ENCODE measurements around the gene CILP.
A peak's percentile ranks its signal among the peaks of the same experiment; 100 is the strongest.
"Not testable (repeated sequence)": the region's sequence is repeated elsewhere in the genome, so short reads cannot be mapped to it uniquely, and the experiment has no call there.

Gene CILP

DNA sequence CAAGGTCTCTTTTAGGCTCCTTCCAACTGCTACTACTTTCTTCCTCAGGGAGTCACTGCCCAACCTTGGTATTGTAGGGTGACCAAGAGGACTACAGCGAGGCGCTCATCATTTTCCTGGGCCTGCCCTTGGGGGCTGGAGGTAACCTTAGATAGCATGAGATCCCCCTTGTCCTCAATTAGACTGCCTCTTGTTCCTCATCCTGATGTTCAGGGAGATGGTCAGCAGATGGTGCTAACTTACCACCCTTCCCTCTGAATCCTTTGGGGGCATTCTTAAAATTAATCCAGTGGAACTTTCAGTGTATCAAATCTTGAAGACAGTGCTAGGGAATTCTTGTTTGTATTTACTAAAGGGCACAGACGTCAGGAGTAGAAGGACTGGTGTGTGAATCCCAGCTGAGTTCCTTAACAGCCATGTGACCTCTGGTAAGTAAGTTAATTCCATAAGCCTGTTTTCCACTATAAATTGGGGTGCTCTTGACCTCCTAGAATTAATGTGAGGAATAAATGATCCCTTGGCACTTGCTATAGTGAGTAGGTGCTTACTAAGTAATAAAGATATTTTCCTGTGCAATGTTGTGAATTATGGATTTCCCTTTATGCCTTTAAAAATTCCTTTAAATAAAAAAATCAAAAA lies 22.1 kb downstream of the CILP start:
- no peak for DNase-seq

GRCh38 chr15:65188472-65188871 lies 22.8 kb downstream of the CILP start:
- not testable (repeated sequence) for DNase-seq

DNA sequence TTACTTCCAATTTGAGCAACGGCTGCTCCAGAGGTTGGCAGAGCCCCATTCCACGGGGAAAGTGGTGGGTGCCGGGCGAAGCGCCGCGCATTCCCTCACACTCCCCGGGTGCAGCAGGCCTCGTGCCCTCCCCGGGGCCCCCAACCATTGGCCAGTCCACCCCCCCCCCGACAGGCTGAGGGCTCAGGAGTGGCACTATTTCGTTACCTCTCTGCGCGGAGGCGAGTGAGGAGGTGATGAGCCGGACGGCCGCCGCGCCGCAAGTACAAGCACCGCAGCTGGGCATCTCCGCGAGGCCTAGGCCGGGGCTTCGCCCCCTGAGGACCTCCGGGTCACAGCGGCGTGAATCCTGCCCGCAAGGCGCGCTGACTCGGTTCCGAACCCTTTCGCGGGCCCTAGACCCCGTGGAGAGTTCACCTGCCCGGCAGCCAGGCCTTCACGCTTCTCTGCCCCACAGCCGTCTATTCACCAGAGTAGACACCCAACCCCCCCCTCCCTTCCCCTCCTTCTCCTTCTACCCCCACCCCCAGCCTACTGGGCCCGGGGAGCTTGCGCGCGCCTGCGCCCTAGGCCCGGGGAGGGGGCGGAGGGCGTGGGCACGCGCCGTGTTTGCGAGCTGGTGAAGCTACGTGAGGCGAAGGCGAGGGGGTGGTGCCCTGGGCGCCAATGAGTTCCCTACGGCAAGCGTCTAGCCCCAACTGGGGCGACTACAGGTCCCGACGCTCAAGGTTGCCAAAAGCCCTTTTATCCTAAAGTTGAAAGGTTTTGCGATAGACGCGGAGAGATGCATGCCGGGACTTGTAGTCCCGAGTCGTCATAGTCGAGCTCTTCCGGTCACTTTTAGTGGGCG lies 26.2 kb downstream of the CILP start, which contains the start of gene CLPX:
CLPX (minus strand) TSS at position 475 of the 850 bp plus-strand sequence; CDS start at position 286, 189 bp downstream.
- peak; percentile 77 for DNase-seq

GRCh38 chr15:65184305-65184867 lies 26.9 kb downstream of the CILP start:
- DNase-seq = peak; percentile 5

GRCh38 chr15:65183865-65184159 lies 27.5 kb downstream of the CILP start:
- no peak for DNase-seq

DNA sequence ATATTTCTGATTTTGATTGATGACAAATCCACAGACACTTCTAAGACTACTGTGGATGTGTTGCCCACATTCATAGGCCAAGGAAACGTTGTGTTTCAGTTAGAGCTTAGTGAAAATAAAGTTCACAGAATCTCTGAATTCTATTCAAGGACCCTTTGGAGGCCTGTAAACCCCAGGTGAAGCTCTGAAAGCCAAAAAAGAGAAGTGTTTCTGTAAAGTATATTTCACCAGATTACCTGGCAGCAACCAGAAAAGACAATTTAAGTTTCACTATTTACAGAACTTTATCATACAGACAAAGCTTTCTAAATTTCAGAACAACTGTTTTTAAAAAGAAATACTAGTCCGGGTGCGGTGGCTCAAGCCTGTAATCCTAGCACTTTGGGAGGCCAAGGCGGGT lies 28.7 kb downstream of the CILP start:
- no peak for DNase-seq

DNA sequence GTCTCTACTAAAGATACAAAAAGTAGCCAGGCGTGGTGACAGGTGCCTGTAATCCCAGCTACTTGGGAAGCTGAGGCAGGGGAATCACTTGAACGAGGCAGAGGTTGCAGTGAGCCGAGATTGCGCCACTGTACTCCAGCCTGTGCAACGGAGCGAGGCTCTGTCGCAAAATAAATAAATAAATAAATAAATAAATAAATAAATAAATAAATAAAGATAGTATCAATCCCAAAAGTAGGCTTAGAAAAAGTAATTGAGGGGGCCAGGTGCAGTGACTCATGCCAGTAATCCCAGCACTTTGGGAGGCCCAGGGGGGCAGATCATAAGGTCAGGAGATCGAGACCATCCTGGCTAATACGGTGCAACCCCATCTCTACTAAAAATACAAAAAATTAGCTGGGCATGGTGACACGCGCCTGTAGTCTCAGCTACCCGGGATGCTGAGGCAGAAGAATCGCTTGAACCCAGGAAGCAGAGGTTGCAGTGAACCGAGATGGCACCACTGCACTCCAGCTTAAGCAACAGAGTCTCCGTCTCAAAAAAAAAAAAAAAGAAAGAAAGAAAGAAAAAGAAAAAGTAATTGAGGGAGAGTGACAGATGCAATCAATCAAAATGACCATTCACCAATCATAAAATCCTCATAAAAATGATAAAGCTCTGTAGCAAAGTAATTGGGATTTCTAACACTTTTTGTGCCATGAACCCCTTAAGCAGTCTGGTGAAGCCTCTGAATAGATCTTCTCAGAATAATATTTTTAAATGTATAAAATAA lies 29.5 kb downstream of the CILP start:
- DNase-seq = not testable (repeated sequence)

- DNase-seq = no peak
These were observed 31.1 kb downstream of the CILP start for GRCh38 chr15:65180167-65180566.

GRCh38 chr15:65177901-65178300 lies 33.4 kb downstream of the CILP start:
- DNase-seq = no peak

DNA sequence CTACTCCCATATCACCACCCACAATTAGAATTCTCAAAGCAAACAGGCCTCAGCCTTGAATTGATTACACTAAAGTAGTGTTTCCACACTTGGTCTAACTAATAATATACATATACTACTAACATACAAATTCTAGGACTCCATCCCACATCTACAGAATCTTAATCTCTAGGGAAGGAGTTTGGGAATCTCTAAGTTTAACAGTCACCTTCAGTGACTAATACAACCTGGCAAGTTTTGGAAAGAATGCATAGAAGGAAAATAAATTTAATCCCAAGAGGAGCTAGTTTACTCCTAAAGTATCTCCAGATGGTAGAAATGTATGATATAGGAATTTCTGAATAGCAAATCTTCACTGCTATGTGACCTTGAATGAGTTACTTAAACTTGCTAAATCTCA lies 35.2 kb downstream of the CILP start:
- no peak for DNase-seq

DNA sequence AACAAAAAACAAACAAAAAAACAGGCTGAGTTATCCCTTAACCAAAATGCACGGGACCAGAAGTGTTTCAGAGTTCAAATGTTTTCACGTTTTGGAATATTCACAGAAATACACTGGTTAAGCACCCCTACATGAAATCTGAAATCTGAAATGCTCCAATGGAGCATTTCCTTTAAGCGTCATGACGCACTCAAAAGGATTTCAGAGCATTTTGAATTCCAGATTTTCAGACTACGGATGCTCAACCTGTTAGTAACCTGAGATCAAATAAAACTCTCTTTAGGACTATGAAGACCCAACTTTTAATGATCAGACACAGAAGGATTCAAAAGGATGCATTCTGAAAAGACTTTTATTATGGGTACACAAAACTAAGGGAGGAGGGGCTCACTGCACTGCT lies 35.8 kb downstream of the CILP start:
- no peak for DNase-seq

DNA sequence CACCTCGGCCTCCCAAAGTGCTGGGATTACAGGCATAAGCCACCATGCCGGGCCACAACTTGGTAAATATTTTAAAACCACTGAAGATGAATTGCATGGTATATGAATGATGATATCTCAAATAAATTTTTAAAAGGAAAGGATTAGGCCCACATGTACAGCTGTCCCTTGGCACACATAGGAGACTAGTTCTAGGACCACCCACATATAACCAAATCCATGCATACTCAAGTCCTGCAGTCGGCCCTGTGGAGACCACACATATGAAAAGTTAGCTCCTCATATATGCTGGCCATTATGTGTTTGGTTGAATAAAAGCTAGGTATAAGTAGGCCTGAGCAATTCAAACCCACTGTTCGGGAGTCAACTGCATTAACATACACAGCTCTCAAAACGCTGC lies 36.8 kb downstream of the CILP start:
- DNase-seq = no peak

GRCh38 chr15:65172531-65172930 lies 38.7 kb downstream of the CILP start:
- no peak for DNase-seq

DNA sequence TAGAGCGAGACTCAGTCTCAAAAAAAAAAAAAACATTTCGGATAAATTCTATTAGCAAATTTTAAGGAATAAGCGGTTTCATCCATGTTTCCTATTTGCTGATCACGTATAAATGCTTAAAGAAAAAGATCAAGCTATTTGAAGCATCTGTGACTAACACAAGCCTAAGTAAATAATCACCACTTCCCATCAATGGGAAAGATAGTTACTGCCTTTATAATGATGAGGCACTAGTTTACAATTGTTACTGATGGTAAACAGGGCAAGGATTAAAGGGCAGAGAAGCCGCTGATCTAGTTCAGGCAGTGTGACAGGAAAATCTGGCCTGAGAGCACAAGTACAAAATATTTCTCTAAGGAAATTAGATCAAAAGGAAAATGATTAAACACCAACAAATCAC lies 39.8 kb downstream of the CILP start:
- no peak for DNase-seq

- no peak for DNase-seq
These were observed 45.4 kb downstream of the CILP start for GRCh38 chr15:65165875-65166274.

DNA sequence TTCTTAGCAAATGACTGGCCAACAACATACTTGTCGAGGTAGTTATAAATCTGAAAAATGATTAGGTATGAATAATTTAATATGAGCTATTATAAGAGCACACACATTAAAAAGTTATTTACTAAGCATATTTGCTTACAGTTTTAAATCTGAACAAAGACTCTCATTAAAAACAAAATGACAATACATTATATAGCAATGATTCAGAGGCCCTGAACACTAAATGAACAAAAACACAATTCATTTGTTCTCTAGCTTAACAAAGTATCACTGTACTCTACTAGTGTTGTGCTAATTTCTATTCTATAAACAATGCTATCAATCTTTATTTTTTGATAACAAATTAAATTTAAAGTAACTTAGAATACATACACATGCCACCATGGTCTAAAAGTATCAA lies 47.1 kb downstream of the CILP start:
- no peak for DNase-seq

DNA sequence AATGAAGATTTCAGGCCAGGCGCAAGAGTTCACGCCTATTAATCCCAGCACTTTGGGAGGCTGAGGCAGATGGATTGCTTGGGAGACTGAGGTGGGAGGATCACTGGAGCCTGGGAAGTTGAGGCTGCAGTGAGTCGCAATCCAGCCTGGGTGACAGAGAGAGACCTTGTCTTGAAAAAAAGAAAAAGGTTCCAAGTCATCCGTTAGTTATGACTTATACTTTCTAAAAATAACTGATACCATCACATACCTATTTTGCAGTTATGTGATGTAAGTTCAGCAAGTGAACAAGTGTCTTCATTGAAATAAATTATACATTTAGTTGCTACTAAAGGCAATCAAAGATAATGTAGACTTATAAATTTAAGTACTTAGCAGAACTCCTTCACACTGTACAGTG lies 48.2 kb downstream of the CILP start:
- DNase-seq = no peak

GRCh38 chr15:65156692-65157091 lies 54.6 kb downstream of the CILP start:
- no peak for DNase-seq

GRCh38 chr15:65154720-65155119 lies 56.6 kb downstream of the CILP start:
- DNase-seq = no peak

DNA sequence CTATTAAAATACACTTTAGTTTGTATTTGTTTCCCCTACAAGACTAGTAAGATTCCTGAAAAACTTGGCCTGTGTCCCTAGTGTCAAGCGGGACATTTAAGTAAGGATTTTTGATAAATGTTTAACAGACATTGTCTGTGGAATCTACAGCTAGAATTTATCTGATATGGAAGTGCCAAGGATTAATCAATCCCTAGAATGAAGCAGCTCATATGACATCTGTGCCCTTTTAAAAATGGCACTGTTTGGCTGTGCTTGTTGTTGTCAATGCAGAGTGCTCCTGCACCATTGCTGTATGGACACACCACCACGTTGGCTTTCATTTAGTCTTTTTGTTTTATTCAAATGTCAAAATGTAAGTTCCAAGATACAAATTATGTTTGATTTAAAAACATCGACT lies 63.4 kb downstream of the CILP start:
- DNase-seq = no peak

- no peak for DNase-seq
These were observed 64.8 kb downstream of the CILP start for GRCh38 chr15:65146438-65146837.

Measured in NCI-H748 treated with DMSO at 0.1 percent for 48 hours (cell line).